Measurements from ENCODE around the gene ARHGEF7.

The ARHGEF7 gene

GRCh38 chr13:111345682-111346081 is 230.6 kb downstream of the ARHGEF7 start:
- DNase-seq (ENCODE audit: low spot score), result no peak

GRCh38 chr13:111346101-111346680 is 231.1 kb downstream of the ARHGEF7 start:
- DNase-seq (ENCODE audit: low spot score), result no peak

- no peak for DNase-seq (ENCODE audit: low spot score)
Measured at GRCh38 chr13:111347438-111347837, 232.3 kb downstream of the ARHGEF7 start.

GRCh38 chr13:111353508-111353907 is 238.4 kb downstream of the ARHGEF7 start:
- no peak for DNase-seq (ENCODE audit: low spot score)

GRCh38 chr13:111354789-111355188 is 239.7 kb downstream of the ARHGEF7 start:
- no peak for DNase-seq (ENCODE audit: low spot score)

All from kidney tubule cell (primary cell).